GM19193 (cell line): ENCODE data around the gene VPS13C.

Source experiments
- POLR2A ChIP-seq: IDR thresholded peaks from 4 replicates; pipeline ENCODE4 v1.6.1; 2011; ENCODE audit not compliant: insufficient read depth, insufficient read length; ENCODE audit errors: extremely low read depth

The VPS13C gene

GRCh38 chr15:62026487-62027262, 33.6 kb downstream of the VPS13C start:
- no peak for TF ChIP-seq POLR2A

GRCh38 chr15:62021991-62022600, 38.2 kb downstream of the VPS13C start:
- no peak for TF ChIP-seq POLR2A

- no peak for TF ChIP-seq POLR2A
Measured at GRCh38 chr15:62020576-62021160, 39.6 kb downstream of the VPS13C start.

GRCh38 chr15:61997786-61998185, 62.5 kb downstream of the VPS13C start:
- no peak for TF ChIP-seq POLR2A

- no peak for TF ChIP-seq POLR2A
Measured at GRCh38 chr15:61996056-61996635, 64.1 kb downstream of the VPS13C start.

- TF ChIP-seq POLR2A, result no peak
Measured at GRCh38 chr15:61994216-61994615, 66.0 kb downstream of the VPS13C start.

- no peak for TF ChIP-seq POLR2A
Measured at GRCh38 chr15:61992518-61992917, 67.7 kb downstream of the VPS13C start.

- no peak for TF ChIP-seq POLR2A
Measured at GRCh38 chr15:61989667-61990066, 70.6 kb downstream of the VPS13C start.

- no peak for TF ChIP-seq POLR2A
Measured at GRCh38 chr15:61987824-61988223, 72.4 kb downstream of the VPS13C start.

- no peak for TF ChIP-seq POLR2A
Measured at GRCh38 chr15:61983081-61983480, 77.2 kb downstream of the VPS13C start.

- TF ChIP-seq POLR2A, result no peak
Measured at GRCh38 chr15:61978225-61978624, 82.0 kb downstream of the VPS13C start.

- no peak for TF ChIP-seq POLR2A
Measured at GRCh38 chr15:61974759-61975158, 85.5 kb downstream of the VPS13C start.

- no peak for TF ChIP-seq POLR2A
Measured at GRCh38 chr15:61974118-61974517, 86.1 kb downstream of the VPS13C start.

GRCh38 chr15:61951949-61952348, 108.3 kb downstream of the VPS13C start:
- no peak for TF ChIP-seq POLR2A

- TF ChIP-seq POLR2A, result no peak
Measured at GRCh38 chr15:61946778-61947177, 113.5 kb downstream of the VPS13C start.

GRCh38 chr15:61943992-61944391, 116.3 kb downstream of the VPS13C start:
- no peak for TF ChIP-seq POLR2A

GRCh38 chr15:61938249-61938648, 122.0 kb downstream of the VPS13C start:
- no peak for TF ChIP-seq POLR2A
